Stimulated activated CD8-positive, alpha-beta memory T cell treated with anti-CD3 and anti-CD28 coated beads, Interleukin-12 subunit alpha, Interleukin-12 subunit beta, amount 100 ng/mL, for 24 hours (primary cell): ENCODE measurements around the gene MRM2.
"Not testable (repeated sequence)": the region's sequence is repeated elsewhere in the genome, so short reads cannot be mapped to it uniquely, and the experiment has no call there.

Source experiments
- DNase-seq: peaks from one replicate; pipeline ENCODE4 v3.0.0-alpha.2; 2020; ENCODE audit errors: extremely low read depth

MRM2 gene

DNA sequence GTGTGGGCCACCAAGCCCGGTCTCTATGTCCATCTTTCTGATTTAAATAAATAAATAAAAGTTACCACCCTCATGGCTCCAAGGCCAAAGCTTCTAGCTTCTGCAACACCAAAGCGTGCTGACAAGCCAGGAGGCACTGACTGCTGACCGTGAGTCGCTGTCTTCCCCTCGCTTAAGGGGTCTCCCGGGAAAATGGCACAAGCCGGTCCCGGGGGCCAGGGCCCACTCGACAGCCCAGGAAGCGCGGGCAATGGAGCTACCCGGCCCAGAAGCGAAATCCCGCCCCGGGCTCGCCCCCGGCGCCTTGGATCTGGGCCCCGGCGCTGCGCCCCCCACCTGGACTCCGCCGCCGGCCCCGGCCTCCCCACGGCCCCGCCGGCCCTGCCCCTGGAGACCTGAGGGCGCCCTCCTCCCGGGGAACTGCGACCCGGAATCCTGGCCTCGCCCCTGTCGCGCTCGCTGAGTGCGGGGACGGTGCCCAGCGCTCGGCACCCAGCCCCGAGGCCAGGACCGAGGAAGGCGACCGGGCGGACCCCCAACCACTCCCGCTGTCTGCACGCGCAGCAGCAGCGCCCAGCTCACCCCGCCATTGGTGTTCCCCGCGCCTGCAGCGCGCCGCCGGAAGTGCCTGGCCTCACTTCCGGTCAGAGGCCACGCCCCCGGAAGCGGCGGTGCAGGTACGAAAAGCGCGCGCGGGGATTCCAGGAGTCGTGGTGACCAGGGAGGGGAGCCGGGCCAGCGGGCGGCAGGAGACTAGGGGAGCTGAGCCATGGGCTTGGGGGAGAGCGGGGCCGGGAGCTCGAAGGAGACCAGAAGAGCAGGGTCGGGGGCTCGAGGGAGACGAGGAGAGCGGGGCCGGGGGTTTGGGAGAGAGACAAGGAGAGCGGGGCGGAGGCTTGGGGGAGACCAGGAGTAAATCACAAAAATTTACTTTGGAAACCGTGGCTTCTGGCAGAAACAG lies at the start of gene MRM2, which contains the start of gene NUDT1:
MRM2 (minus strand) TSS at position 626 of the 961 bp plus-strand sequence; CDS start at position 590, 36 bp downstream.
NUDT1 (plus strand) TSS at position 647 of the 961 bp plus-strand sequence. CDS start 2,349 bp downstream, outside the sequence.
- peak; percentile 49 for DNase-seq

GRCh38 chr7:2290877-2291276 lies 48.9 kb upstream of the MRM2 start:
- DNase-seq, result no peak

DNA sequence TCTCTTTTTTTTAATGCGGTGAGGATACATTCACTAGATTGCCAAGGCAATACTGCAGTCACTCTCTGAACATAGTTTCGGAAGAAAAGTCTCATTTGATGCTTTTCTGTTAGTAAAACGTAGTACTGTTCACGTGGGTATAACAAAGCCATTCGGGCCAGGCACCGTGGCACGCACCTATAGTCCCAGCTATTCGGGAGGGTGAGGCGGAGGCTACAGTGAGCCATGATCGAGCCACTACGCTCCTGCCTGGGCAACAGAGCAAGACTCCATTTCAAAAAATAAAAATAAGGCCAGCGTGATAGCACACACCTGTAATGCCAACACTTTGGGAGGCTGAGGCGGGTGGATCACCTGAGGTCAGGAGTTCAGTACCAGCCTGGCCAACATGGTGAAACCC lies 47.6 kb upstream of the MRM2 start:
- no peak for DNase-seq

GRCh38 chr7:2289111-2289586 lies 47.1 kb upstream of the MRM2 start:
- DNase-seq, result no peak

- DNase-seq, result no peak
These were observed 46.5 kb upstream of the MRM2 start for GRCh38 chr7:2288503-2288902.

DNA sequence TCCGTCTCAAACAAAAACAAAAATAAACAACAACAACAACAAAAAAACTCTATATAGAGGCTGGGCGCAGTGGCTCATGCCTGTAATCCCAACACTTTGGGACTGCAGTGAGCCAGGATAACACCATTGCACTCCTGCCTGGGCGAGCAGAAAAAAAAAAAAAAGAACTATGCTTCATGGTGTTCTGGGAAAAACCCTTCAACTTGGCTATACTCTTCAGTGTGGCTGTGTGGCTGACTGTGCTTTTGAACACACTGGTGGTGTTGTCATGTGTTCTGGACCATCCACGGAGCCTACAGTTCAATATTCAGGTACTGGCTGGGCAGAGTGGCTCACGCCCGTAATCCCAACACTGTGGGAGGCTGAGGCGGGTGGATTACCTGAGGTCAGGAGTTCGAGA lies 45.7 kb upstream of the MRM2 start:
- no peak for DNase-seq

- no peak for DNase-seq
These were observed 41.1 kb upstream of the MRM2 start for GRCh38 chr7:2283074-2283473.

- DNase-seq, result no peak
These were observed 40.3 kb upstream of the MRM2 start for GRCh38 chr7:2282185-2282751.

GRCh38 chr7:2281541-2281940 lies 39.5 kb upstream of the MRM2 start:
- DNase-seq, result no peak

DNA sequence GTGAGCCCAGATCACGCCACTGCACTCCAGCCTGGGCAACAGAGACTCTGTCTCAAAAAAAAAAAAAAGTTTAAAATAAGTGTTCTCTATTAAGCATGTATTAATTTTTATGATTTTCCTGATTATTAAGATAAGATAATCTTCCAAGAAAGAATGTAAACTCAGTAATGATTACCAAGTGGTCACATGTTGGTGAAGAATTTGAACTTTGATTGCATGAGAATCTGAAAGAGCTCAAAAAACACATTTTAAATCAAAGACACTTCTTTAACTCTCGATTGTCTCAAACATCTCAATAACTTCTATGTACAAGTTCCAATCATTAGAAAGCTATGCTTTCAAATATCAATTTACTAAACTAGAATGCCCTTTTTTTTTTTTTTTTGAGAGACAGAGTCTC lies 38.4 kb upstream of the MRM2 start:
- no peak for DNase-seq

GRCh38 chr7:2279896-2280295 lies 37.9 kb upstream of the MRM2 start:
- no peak for DNase-seq

DNA sequence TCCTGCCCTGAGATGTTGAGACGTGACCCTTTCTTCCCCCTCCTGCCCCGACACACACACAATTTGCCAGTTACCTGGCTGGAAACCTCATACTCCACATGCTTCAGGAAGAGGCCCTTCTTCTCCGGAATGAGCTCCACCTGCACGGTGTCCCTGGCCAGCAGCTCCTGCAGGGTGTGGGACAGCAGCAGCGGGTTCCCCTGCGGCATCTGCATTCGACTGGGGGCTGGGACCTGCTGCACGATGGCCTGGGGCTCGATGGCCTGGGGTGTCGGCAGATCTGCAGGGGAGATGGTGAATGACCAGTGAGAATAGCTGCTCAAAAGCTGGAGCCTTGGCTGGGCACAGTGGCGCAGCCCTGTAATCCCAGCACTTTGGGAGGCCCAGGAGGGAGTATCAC lies 36.0 kb upstream of the MRM2 start:
- DNase-seq, result no peak

GRCh38 chr7:2276107-2276506 lies 34.1 kb upstream of the MRM2 start:
- no peak for DNase-seq

GRCh38 chr7:2275101-2275500 lies 33.1 kb upstream of the MRM2 start:
- no peak for DNase-seq

DNA sequence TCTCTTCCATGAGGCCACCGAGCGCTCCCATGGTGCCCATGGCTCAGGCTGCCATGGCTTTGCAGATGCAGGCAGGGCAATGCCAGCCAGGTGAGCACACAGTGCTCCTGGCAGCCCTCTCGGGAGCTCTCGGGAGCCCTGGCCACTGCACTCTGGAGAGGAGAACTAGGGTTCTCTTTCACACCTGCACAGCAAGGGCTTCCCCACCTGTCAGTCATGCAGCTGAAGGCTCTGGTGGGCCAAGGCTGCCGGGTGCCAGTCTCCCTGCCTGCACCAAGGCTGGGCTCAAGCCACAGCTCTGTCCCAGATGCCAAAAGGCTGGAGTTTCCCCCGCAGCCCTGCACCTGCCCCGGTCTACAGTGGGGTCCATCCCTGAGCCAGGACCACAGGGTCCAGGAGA lies 32.7 kb upstream of the MRM2 start:
- DNase-seq, result no peak

- DNase-seq, result no peak
These were observed 31.9 kb upstream of the MRM2 start for GRCh38 chr7:2273866-2274265.

DNA sequence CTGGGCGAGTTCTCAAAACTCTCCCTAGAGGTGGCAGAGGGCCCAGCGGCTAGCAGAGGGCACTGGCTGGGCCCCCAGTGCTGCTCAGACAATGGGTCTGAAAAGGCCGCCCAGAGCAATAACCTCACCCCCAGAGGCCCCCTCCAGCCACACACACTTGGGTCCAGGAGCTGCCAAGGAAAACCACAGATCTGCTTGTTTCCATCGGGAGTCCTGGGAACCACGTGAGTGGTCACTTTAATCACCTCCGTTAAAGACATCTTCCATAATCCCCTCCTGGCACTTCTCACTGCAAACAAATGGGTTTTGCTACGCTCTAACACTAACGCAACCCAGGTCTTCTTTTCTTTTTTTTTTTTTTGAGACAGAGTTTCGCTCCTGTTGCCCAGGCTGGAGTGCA lies 30.0 kb upstream of the MRM2 start:
- no peak for DNase-seq

- no peak for DNase-seq
These were observed 29.4 kb upstream of the MRM2 start for GRCh38 chr7:2271273-2272026.

GRCh38 chr7:2270495-2270894 lies 28.5 kb upstream of the MRM2 start:
- DNase-seq, result no peak

DNA sequence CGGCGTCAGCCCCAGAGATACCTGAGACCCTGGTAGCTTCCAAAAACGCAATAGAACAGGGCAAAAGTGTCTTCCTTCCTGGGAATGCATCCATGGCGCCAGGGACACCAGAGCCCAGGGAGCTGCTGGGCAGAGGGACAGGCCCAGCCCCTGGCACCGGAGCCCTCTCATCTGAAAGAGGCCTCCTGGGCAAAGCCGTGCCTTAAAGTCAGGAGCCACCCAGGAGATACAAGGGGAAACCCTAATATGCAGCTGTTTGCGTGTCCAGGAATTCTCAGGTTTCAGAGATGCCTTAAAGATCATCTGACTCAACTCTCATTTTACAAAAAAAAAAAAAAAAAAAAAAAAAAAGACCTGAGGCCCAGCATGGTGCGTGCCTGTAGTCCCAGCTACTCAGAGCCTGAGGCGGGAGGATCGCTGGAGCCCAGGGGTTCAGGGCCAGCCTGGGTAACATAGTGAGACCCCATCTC lies 28.0 kb upstream of the MRM2 start:
- DNase-seq, result no peak

GRCh38 chr7:2269089-2269990 lies 27.3 kb upstream of the MRM2 start:
- DNase-seq, result not testable (repeated sequence)
